GM18499 (cell line): ENCODE data around the gene CTSW.

Experiments
- ATAC-seq: cut with Tn5 transposase; IDR thresholded peaks from one replicate; pipeline ENCODE4 v1.9.1; 2021; ENCODE audit warnings: moderate number of reproducible peaks; ENCODE audit not compliant: insufficient read depth, unreplicated experiment

Gene CTSW

GRCh38 chr11:65919573-65920371 is 40.1 kb downstream of the CTSW start:
- no peak for ATAC-seq

GRCh38 chr11:65920372-65920802 is 40.8 kb downstream of the CTSW start:
- ATAC-seq = no peak

- ATAC-seq = no peak
These were observed 41.5 kb downstream of the CTSW start for GRCh38 chr11:65921033-65921555.

- no peak for ATAC-seq
These were observed 42.2 kb downstream of the CTSW start for GRCh38 chr11:65921876-65922275.

GRCh38 chr11:65922565-65922964 is 42.9 kb downstream of the CTSW start:
- ATAC-seq = no peak

- ATAC-seq = no peak
These were observed 45.8 kb downstream of the CTSW start for GRCh38 chr11:65925397-65925796.

- ATAC-seq = no peak
These were observed 48.3 kb downstream of the CTSW start for GRCh38 chr11:65927904-65928397.

- no peak for ATAC-seq
These were observed 49.0 kb downstream of the CTSW start for GRCh38 chr11:65928667-65929066.

GRCh38 chr11:65931773-65932557 is 52.3 kb downstream of the CTSW start:
- ATAC-seq = no peak

- no peak for ATAC-seq
These were observed 52.9 kb downstream of the CTSW start for GRCh38 chr11:65932558-65932919.
